MG63 (cell line): Measurements from ENCODE around the gene STX7. TPM values are rescaled to one million over a fixed set of nuclear protein-coding genes. Genes with fewer than 3 reads are reported as not detected.
"Not testable (repeated sequence)": the region's sequence is repeated elsewhere in the genome, so short reads cannot be mapped to it uniquely, and the experiment has no call there.

Source experiments
- DNase-seq: peaks from one replicate; pipeline ENCODE4 v3.0.0-alpha.2; 2020
- H3K27me3 ChIP-seq: fragments of 250-450 bp; sonication (Bioruptor Pico); 2 replicates; pipeline ENCODE4 v1.5.1; 2020; ENCODE audit warnings: mild to moderate bottlenecking, moderate library complexity
- H3K36me3 ChIP-seq: fragments of 250-450 bp; sonication (Bioruptor Pico); 2 replicates; pipeline ENCODE4 v1.5.1; 2020; ENCODE audit warnings: mild to moderate bottlenecking, moderate library complexity
- H3K4me3 ChIP-seq: fragments of 250-450 bp; sonication (Bioruptor Pico); 2 replicates; pipeline ENCODE4 v1.5.1; 2020; ENCODE audit warnings: mild to moderate bottlenecking, moderate library complexity
- H3K9me3 ChIP-seq: fragments of 250-450 bp; sonication (Bioruptor Pico); 2 replicates; pipeline ENCODE4 v1.5.1; 2020; ENCODE audit warnings: mild to moderate bottlenecking, moderate library complexity
- total RNA-seq: library from RNA; depleted of rRNA; stranded (reverse); fragments of >200 nt; shearing (Covaris generic); gene quantifications from 2 replicates; pipeline ENCODE4 v1.2.3, GENCODE V29; 2014; ENCODE audit warnings: low replicate concordance; rRNA removed

STX7 gene
- total RNA-seq, result 4.7 and 9.5 TPM in 2 replicates

GRCh38 chr6:132512638-132513632, at the start of gene STX7:
TSS of gene STX7 (minus strand) at chr6:132513116. CDS start at chr6:132503530, 9,586 bp downstream.
- Histone ChIP-seq H3K9me3 (no peaks in the 10 kb centered on the region), H3K27me3 (0 out of 2 replicates have a peak, but pooled peaks cover 2% of the 10 kb centered on the region), H3K36me3 (0 out of 2 replicates have a peak, but pooled peaks cover 2% of the 10 kb centered on the region), H3K4me3 (peak within 1 kb of the TSS; percentile 96)
- DNase-seq, result peak; percentile 85

- H3K9me3 ChIP-seq, H3K36me3 ChIP-seq, DNase-seq, H3K4me3 ChIP-seq: not testable (repeated sequence)
- H3K27me3 ChIP-seq, result peaks cover 80% of the 10 kb centered on the region
These were observed 47.2 kb upstream of the STX7 start for GRCh38 chr6:132560087-132560486.

- no peaks in the 10 kb centered on the region for H3K36me3 ChIP-seq
- H3K27me3 ChIP-seq, result peaks cover 60% of the 10 kb centered on the region
- no peak for DNase-seq
- H3K4me3 ChIP-seq, result no peak within 1 kb of the TSS
- no peaks in the 10 kb centered on the region for H3K9me3 ChIP-seq
These were observed 39.5 kb upstream of the STX7 start, which contains the start of gene TAAR8 for GRCh38 chr6:132552372-132552771. TSS of gene TAAR8 (plus strand) at chr6:132552672. CDS start at chr6:132552693, 21 bp downstream.

GRCh38 chr6:132551214-132551613, 38.3 kb upstream of the STX7 start:
- no peak for DNase-seq
- no peaks in the 10 kb centered on the region for H3K9me3 ChIP-seq
- peaks cover 49% of the 10 kb centered on the region for H3K27me3 ChIP-seq
- H3K4me3 ChIP-seq, result no peak overlapping the region
- H3K36me3 ChIP-seq, result no peaks in the 10 kb centered on the region

- H3K27me3 ChIP-seq, result peaks cover 39% of the 10 kb centered on the region
These were observed 36.0 kb upstream of the STX7 start for GRCh38 chr6:132548746-132549463.

GRCh38 chr6:132544826-132545225, 31.9 kb upstream of the STX7 start:
- Histone ChIP-seq H3K27me3 (peaks cover 41% of the 10 kb centered on the region), H3K9me3 (no peaks in the 10 kb centered on the region), H3K4me3 (no peak overlapping the region), H3K36me3 (no peaks in the 10 kb centered on the region)
- no peak for DNase-seq

More at GRCh38 chr6:132548746-132549463, 36.0 kb upstream of the STX7 start:
- H3K4me3 ChIP-seq, result no peak overlapping the region
- no peaks in the 10 kb centered on the region for H3K9me3 ChIP-seq
- no peaks in the 10 kb centered on the region for H3K36me3 ChIP-seq
- DNase-seq, result no peak

GRCh38 chr6:132537977-132538376, 25.1 kb upstream of the STX7 start, which contains the start of gene TAAR9:
TSS of gene TAAR9 (plus strand) at chr6:132538277. CDS start at chr6:132538290, 13 bp downstream.
- no peak within 1 kb of the TSS for H3K4me3 ChIP-seq
- peaks cover 43% of the 10 kb centered on the region for H3K27me3 ChIP-seq
- no peaks in the 10 kb centered on the region for H3K36me3 ChIP-seq
- no peaks in the 10 kb centered on the region for H3K9me3 ChIP-seq
- DNase-seq, result no peak

GRCh38 chr6:132537145-132537544, 24.2 kb upstream of the STX7 start:
- Histone ChIP-seq H3K4me3 (no peak overlapping the region), H3K9me3 (no peaks in the 10 kb centered on the region), H3K36me3 (no peaks in the 10 kb centered on the region), H3K27me3 (peaks cover 44% of the 10 kb centered on the region)
- DNase-seq, result no peak

GRCh38 chr6:132534546-132534945, 21.6 kb upstream of the STX7 start:
- H3K4me3 ChIP-seq, DNase-seq, H3K9me3 ChIP-seq, H3K36me3 ChIP-seq: not testable (repeated sequence)
- H3K27me3 ChIP-seq, result peaks cover 24% of the 10 kb centered on the region

- no peaks in the 10 kb centered on the region for H3K36me3 ChIP-seq
- H3K4me3 ChIP-seq, result no peak overlapping the region
- H3K27me3 ChIP-seq, result peaks cover 3% of the 10 kb centered on the region; the same call in 1 of the 2 replicates
- H3K9me3 ChIP-seq, result no peaks in the 10 kb centered on the region
- peak; percentile 38 for DNase-seq
These were observed 17.5 kb upstream of the STX7 start for GRCh38 chr6:132530293-132530974.

GRCh38 chr6:132527791-132528190, 14.9 kb upstream of the STX7 start:
- Histone ChIP-seq H3K36me3 (no peaks in the 10 kb centered on the region), H3K4me3 (no peak overlapping the region), H3K9me3 (0 out of 2 replicates have a peak, but pooled peaks cover 2% of the 10 kb centered on the region), H3K27me3 (peaks cover 3% of the 10 kb centered on the region; the same call in 1 of the 2 replicates)
- DNase-seq, result no peak

- H3K9me3 ChIP-seq, result 0 out of 2 replicates have a peak, but pooled peaks cover 2% of the 10 kb centered on the region
- H3K4me3 ChIP-seq, result no peak overlapping the region
- no peaks in the 10 kb centered on the region; the same call in 1 of the 2 replicates for H3K27me3 ChIP-seq
- no peak for DNase-seq
- H3K36me3 ChIP-seq, result no peaks in the 10 kb centered on the region
These were observed 13.5 kb upstream of the STX7 start for GRCh38 chr6:132526461-132526860.

GRCh38 chr6:132525866-132526265, 12.9 kb upstream of the STX7 start:
- 0 out of 2 replicates have a peak, but pooled peaks cover 2% of the 10 kb centered on the region for H3K9me3 ChIP-seq
- H3K36me3 ChIP-seq, result no peaks in the 10 kb centered on the region
- H3K4me3 ChIP-seq, result no peak overlapping the region
- no peaks in the 10 kb centered on the region; the same call in 1 of the 2 replicates for H3K27me3 ChIP-seq
- DNase-seq, result no peak

GRCh38 chr6:132524646-132525045, 11.7 kb upstream of the STX7 start:
- no peaks in the 10 kb centered on the region for H3K36me3 ChIP-seq
- no peaks in the 10 kb centered on the region; the same call in 1 of the 2 replicates for H3K27me3 ChIP-seq
- H3K4me3 ChIP-seq, result no peak overlapping the region
- no peak for DNase-seq
- 0 out of 2 replicates have a peak, but pooled peaks cover 2% of the 10 kb centered on the region for H3K9me3 ChIP-seq

GRCh38 chr6:132520953-132521352, 8.0 kb upstream of the STX7 start:
- Histone ChIP-seq H3K9me3 (0 out of 2 replicates have a peak, but pooled peaks cover 2% of the 10 kb centered on the region), H3K36me3 (no peaks in the 10 kb centered on the region), H3K27me3 (0 out of 2 replicates have a peak, but pooled peaks cover 1% of the 10 kb centered on the region), H3K4me3 (no peak overlapping the region)
- DNase-seq, result peak; percentile 41

- Histone ChIP-seq H3K9me3 (no peaks in the 10 kb centered on the region), H3K27me3 (0 out of 2 replicates have a peak, but pooled peaks cover 2% of the 10 kb centered on the region), H3K4me3 (no peak overlapping the region), H3K36me3 (no peaks in the 10 kb centered on the region)
- no peak for DNase-seq
These were observed 2.5 kb upstream of the STX7 start for GRCh38 chr6:132515386-132515785.
